ENCODE data around the gene TSPAN7.

Gene TSPAN7

DNA sequence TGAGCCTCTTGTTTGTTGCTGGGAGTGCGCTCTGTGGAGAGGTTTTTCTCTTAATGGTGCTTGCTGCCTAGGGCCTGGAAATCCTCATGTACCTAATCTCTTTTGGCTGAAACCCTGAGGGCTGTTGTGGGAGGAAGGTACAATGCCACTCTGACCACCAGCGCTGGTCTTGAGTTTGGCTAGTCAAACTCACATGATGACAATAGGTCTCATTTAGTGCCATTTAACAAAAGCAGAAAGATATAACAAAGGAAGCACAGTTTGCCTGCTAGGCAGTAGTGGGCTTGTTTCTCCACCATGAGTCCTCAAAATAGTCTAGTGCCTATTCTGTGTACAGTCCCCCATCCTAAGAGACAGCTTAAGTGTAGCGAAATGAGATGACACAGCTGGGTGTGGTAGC, 111.3 kb downstream of the TSPAN7 start:
- TF ChIP-seq, protein P1, sequence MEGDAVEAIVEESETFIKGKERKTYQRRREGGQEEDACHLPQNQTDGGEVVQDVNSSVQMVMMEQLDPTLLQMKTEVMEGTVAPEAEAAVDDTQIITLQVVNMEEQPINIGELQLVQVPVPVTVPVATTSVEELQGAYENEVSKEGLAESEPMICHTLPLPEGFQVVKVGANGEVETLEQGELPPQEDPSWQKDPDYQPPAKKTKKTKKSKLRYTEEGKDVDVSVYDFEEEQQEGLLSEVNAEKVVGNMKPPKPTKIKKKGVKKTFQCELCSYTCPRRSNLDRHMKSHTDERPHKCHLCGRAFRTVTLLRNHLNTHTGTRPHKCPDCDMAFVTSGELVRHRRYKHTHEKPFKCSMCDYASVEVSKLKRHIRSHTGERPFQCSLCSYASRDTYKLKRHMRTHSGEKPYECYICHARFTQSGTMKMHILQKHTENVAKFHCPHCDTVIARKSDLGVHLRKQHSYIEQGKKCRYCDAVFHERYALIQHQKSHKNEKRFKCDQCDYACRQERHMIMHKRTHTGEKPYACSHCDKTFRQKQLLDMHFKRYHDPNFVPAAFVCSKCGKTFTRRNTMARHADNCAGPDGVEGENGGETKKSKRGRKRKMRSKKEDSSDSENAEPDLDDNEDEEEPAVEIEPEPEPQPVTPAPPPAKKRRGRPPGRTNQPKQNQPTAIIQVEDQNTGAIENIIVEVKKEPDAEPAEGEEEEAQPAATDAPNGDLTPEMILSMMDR (conservative IDR thresholded peaks at IDR 0.05; ENCODE audit: low read length) = no peak
- no peak for DNase-seq (ENCODE audit: low read depth)
- H3K4me3 ChIP-seq (ENCODE audit: low read length) = no peak overlapping the region

DNA sequence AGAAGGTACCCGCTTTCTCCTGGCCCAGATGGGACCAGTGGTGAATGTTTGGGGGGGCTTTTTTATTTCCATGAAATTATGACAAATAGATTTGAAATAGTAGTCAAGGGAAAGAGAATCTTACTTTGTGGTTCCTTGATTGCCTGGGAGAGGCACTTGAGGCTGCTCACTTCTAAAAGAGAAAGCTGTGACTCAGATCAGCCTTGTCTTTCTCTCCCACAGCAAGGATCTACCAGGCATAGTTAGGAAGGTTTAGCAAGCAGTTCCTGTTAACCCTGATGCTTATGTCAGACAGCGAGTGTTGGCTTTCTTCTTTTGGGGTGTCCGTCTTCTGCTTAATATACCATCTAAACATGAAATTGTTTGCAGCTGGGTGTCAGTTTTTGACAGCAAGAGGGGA, 114.5 kb downstream of the TSPAN7 start:
- TF ChIP-seq, protein P1 (conservative IDR thresholded peaks at IDR 0.05; ENCODE audit: low read length) = no peak
- DNase-seq (ENCODE audit: low read depth) = no peak
- no peak overlapping the region for H3K4me3 ChIP-seq (ENCODE audit: low read length)

DNA sequence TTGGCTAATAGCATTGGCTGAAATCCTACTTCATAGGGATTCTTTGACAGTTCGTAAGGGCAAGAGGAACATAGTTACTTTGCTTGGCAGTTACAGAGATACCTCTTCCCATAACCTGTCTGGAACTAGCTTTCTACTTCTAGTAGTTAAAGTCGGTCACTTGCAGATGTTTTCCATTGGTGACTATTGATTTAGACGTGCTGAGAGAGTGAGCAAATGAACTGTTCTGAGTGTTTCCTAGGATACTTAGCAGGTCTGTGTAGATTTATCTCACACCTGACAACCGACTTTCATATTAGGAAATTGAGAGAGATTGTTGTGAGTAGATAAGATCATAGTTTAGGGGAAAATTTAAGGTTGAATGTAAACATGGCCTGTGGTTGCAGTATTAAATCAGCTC, 116.8 kb downstream of the TSPAN7 start:
- DNase-seq (ENCODE audit: low read depth) = no peak
- TF ChIP-seq, protein P1 (conservative IDR thresholded peaks at IDR 0.05; ENCODE audit: low read length) = no peak
- H3K4me3 ChIP-seq (ENCODE audit: low read length) = no peak overlapping the region

DNA sequence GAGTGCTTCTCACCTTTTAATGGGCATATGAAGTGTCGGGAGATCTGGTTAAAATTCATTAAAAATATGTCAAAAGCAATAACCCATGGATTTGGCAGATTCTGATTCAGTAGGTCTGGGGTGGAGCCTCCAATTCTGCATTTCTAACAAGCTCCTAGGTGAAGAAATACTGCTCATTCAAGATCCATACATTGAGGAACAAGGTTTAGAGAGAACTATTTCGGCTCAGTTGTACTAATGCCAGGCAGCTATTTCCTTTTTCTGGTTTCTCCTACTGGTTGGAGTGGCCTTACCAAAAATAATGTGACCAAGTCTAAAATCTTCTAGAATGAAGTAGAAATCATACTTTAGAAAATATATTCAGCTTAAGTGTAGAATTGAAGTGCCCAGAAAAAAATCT, 117.5 kb downstream of the TSPAN7 start:
- no peak overlapping the region for H3K4me3 ChIP-seq (ENCODE audit: low read length)
- no peak for DNase-seq (ENCODE audit: low read depth)
- TF ChIP-seq, protein P1 (conservative IDR thresholded peaks at IDR 0.05; ENCODE audit: low read length) = no peak

DNA sequence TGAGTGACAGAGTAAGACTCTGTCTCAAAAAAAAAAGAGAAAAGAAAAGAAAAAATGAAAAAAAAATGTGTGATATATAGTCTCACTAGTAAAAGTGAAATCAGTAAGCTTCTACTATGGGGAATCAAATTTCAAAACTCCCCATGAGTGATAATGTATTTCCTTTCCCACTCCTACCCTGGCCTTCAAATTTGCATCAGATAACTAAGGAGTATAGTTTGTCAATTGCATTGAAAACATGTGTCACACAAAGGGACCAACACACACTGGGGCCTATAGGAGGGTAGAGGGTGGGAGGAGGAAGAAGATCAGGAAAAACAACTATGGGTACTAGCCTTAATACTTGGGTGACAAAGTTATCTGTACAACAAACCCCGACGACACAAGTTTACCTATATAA, 118.4 kb downstream of the TSPAN7 start:
- TF ChIP-seq, protein P1 (conservative IDR thresholded peaks at IDR 0.05; ENCODE audit: low read length) = no peak
- DNase-seq (ENCODE audit: low read depth) = no peak
- no peak overlapping the region for H3K4me3 ChIP-seq (ENCODE audit: low read length)

DNA sequence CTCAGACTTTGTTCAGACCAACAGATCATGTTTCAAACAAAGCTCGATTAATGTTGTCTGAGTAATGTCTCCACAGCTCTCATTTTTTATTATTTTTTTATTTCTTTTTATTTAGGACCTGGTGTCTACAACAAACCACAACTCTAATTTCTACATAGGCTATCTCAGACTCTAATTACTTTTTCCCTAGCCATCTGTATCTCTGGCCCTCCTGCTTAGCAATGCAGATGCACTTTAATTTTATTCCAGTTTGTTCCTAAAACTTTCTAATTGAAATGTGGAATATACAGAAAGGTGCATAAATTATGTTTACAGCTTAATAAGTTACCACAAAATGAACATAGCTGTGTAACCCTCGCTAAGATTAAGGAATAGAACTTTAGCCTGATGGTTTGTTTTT, 120.8 kb downstream of the TSPAN7 start:
- H3K4me3 ChIP-seq (ENCODE audit: low read length) = no peak overlapping the region
- TF ChIP-seq, protein P1 (conservative IDR thresholded peaks at IDR 0.05; ENCODE audit: low read length) = no peak
- DNase-seq (ENCODE audit: low read depth) = no peak

DNA sequence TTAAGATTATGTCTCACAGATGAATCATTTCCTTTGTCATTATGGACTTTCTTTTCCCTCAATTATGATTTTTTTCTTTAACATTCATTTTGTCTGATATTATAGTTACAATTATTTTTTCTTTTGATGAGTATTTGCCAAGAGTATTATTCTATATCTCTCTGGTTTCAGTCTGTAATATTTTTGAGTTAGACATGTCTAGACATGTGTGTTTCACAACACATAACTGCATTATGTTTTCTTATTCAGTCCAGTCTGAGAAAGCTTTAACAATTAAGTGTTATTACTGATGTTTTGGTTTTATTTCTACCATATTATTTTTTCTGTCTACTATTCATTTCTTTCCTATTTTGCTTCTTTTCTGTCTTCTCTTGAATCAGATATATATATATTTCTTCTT, 131.6 kb downstream of the TSPAN7 start:
- no peak overlapping the region for H3K4me3 ChIP-seq (ENCODE audit: low read length)
- no peak for DNase-seq (ENCODE audit: low read depth)
- TF ChIP-seq, protein P1 (conservative IDR thresholded peaks at IDR 0.05; ENCODE audit: low read length) = no peak

Data from AG10803 (cell line).